Measurements from ENCODE around the gene RPS5.
"Not testable (repeated sequence)": the region's sequence is repeated elsewhere in the genome, so short reads cannot be mapped to it uniquely, and the experiment has no call there.

Gene RPS5

GRCh38 chr19:58399903-58400302 lies 12.8 kb downstream of the RPS5 start:
- no peak overlapping the region for H3K4me3 Mint-ChIP-seq
- H3K9me3 Mint-ChIP-seq = no peaks in the 10 kb centered on the region
- H3K27me3 Mint-ChIP-seq = peaks cover 44% of the 10 kb centered on the region
- peaks cover 16% of the 10 kb centered on the region for H3K36me3 Mint-ChIP-seq (ENCODE audit: low read depth)
- H3K27ac Mint-ChIP-seq = no peak overlapping the region
- H3K4me1 Mint-ChIP-seq (ENCODE audit: low read depth) = peaks cover 40% of the 10 kb centered on the region
- intact Hi-C loops (cut with micrococcal nuclease) = loop anchor here (2.0 to 10.0 kb wide), 2 partner anchors 37 to 55 kb away; partner anchors contain the start of gene ZNF497

DNA sequence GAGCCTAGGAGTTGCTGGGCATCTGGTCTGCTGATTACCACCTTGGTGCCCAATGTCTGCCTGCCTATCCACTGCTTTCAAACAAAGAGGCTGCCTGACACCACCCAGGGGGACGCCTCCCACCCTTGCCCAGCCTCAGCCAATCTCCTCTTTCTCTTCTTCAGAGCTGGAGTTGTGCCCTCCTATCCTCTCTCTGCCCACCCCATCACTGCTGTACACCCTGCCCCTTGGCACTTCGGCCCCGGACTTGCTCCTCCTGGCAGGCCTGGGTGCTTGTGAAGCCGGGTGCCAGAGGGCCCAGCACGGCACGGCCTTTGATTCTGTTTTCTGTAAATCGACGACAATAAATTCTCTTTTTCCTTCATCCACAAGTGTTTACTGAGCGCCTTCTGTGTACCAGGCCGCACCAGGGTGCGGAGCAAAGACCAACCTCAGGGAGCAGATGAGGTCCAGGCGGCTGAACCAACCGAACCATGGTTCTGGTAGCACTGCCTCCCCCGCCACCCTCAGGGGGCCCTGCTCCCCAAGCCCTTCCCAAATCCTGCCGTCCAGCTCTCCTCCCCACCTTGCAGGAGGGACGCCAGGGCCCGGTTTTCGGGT lies 13.3 kb downstream of the RPS5 start:
- Mint-ChIP-seq H3K27ac (peak overlapping the region; percentile 80), H3K9me3 (no peaks in the 10 kb centered on the region)

GRCh38 chr19:58400916-58401839 lies 14.1 kb downstream of the RPS5 start:
- Mint-ChIP-seq H3K36me3 (ENCODE audit: low read depth) (peaks cover 6% of the 10 kb centered on the region), H3K9me3 (no peaks in the 10 kb centered on the region), H3K4me3 (peak overlapping the region; percentile 85), H3K27me3 (peaks cover 31% of the 10 kb centered on the region), H3K4me1 (ENCODE audit: low read depth) (peaks cover 28% of the 10 kb centered on the region), H3K27ac (peak overlapping the region; percentile 80)
- intact Hi-C loops (cut with micrococcal nuclease) = loop anchor here (1.0 to 10.0 kb wide), 3 partner anchors 38 to 98 kb away; partner anchors contain the start of gene ZNF497

More for the DNA sequence above, 13.3 kb downstream of the RPS5 start:
- Mint-ChIP-seq H3K36me3 (ENCODE audit: low read depth) (peaks cover 11% of the 10 kb centered on the region), H3K27me3 (peaks cover 39% of the 10 kb centered on the region), H3K4me1 (ENCODE audit: low read depth) (peaks cover 36% of the 10 kb centered on the region), H3K4me3 (peak overlapping the region; percentile 85)
- intact Hi-C loops (cut with micrococcal nuclease) = loop anchor here (2.0 to 10.0 kb wide), 2 partner anchors 38 to 56 kb away; partner anchors contain the start of gene ZNF497

DNA sequence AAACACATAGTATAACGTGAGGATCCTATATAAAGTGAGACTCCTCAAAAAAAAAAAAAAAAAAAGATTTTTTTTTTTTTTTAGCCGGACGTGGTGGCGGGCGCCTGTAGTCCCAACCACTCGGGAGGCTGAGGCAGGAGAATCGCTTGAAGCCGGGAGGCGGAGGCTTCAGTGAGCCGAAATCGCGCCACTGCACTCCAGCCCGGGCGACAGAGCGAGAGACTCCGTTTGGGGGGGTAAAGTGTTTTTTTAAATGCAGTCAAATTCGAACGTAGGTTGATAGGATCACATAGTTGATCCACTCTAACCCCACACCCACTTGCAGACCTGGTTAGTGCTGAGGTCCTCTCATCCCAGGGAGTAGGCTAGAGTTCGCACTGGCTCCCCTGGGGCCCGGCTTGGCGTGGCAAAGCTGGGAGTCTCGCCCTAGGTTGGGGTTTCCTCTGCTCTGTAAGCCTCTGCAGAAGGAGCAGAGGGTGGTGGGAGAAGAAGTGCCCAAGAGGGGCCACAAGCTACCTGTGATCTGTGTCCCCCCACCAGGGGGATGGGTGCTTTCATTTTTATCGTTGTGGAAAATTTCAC lies 14.9 kb downstream of the RPS5 start:
- intact Hi-C loops (cut with micrococcal nuclease) = loop anchor here (1.0 to 10.0 kb wide), 3 partner anchors 39 to 97 kb away; partner anchors contain the start of gene ZNF497
- Mint-ChIP-seq H3K9me3 (no peaks in the 10 kb centered on the region), H3K27me3 (peaks cover 26% of the 10 kb centered on the region), H3K36me3 (ENCODE audit: low read depth) (peaks cover 6% of the 10 kb centered on the region), H3K27ac (peak overlapping the region; percentile 80), H3K4me1 (ENCODE audit: low read depth) (peaks cover 33% of the 10 kb centered on the region), H3K4me3 (peak overlapping the region; percentile 85)

DNA sequence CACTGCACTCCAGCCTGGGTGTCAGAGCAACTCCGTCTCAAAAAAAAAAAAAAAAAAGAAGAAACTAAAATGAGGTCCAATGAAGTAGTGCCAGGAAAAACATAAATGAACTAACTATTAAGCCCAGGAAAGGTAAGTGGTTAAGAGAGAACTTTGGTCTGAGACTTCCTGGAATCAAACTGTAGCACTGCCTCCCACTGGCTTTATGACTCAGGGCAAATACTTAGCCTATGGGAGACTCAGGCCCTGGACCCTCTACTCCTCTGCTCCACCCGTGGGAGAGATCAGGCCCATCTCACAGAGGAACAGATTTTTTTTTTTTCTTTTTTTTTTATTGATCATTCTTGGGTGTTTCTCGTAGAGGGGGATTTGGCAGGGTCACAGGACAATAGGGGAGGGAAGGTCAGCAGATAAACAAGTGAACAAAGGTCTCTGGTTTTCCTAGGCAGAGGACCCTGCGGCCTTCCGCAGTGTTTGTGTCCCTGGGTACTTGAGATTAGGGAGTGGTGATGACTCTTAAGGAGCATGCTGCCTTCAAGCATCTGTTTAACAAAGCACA lies 16.9 kb downstream of the RPS5 start:
- H3K27ac Mint-ChIP-seq, H3K4me3 Mint-ChIP-seq, H3K9me3 Mint-ChIP-seq: not testable (repeated sequence)
- intact Hi-C loops (cut with micrococcal nuclease) = loop anchor here (10.0 kb wide), 1 partner anchor 59 kb away; no protein-coding TSS in a partner anchor
- H3K4me1 Mint-ChIP-seq (ENCODE audit: low read depth) = peaks cover 41% of the 10 kb centered on the region
- H3K27me3 Mint-ChIP-seq = peaks cover 11% of the 10 kb centered on the region
- peaks cover 19% of the 10 kb centered on the region for H3K36me3 Mint-ChIP-seq (ENCODE audit: low read depth)

DNA sequence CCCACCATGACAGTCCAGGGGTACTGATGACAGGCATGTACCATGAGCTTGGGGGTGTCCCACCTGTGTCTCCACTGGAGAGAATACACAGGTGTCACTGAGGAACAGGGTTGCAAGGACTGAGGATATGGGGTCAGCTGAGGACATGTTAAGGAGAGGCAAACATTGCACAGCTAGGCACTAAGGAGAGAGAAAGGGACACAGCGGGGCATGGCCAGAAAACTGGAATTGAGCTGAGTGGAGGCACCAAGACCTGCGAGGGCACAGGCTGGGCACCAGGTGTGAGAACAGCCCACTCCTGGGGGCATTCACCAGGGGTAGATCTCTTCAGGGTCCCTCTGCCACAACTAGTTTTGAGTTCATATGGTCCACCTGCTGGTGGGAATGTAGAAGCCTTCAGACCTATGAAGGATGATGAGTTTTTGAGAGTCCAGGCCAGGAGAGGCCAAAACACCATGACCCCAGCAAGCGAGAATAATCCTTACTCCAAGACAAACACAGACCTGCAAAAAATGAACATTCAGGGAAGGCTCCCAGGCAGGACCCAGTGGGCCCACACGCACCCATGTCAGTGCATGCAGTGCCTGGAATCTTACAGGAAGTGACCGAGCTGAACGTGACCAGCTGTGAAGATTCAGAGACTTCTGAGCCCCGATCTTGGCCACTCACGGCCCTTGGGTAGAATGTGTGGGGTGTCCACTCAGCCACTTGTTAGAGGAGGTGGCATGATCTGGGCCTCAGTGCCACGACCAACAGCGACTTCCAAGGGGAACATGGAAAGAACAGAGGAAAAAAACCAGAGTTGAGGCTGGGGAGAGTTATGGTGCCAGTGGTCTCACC lies 20.0 kb downstream of the RPS5 start:
- peaks cover 17% of the 10 kb centered on the region for H3K36me3 Mint-ChIP-seq (ENCODE audit: low read depth)
- H3K27me3 Mint-ChIP-seq = no peaks in the 10 kb centered on the region
- H3K4me1 Mint-ChIP-seq (ENCODE audit: low read depth) = peaks cover 40% of the 10 kb centered on the region
- intact Hi-C loops (cut with micrococcal nuclease) = loop anchor here (10.0 kb wide), 1 partner anchor 62 kb away; no protein-coding TSS in a partner anchor
- H3K27ac Mint-ChIP-seq = peak overlapping the region; percentile 88
- H3K9me3 Mint-ChIP-seq = no peaks in the 10 kb centered on the region
- H3K4me3 Mint-ChIP-seq = peak overlapping the region; percentile 96

DNA sequence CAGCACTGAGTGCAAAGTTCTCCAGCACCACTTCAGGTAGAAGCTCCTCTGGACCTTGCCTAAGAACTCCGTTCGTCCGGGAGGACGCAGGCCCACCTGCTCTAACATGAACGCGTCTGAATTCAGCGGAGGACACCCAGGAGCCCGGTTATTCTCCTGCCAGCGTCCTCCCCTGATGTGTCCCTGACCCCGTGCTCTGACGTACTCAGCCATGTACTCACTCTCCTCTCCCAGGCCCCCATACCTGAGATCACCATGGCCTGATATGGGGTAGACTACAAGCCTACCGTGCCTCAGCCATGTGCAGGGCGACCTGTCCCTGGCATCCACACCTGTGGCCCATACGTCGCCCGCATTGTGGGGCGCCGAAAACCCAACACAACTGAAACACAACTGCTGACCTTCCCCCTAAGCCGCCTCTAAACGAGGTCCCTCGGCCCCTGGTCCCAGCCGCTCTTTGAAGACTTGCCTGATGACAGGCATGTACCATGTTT lies 20.6 kb downstream of the RPS5 start:
- Mint-ChIP-seq H3K9me3 (no peaks in the 10 kb centered on the region), H3K27ac (peak overlapping the region; percentile 88), H3K4me1 (ENCODE audit: low read depth) (peaks cover 40% of the 10 kb centered on the region), H3K36me3 (ENCODE audit: low read depth) (peaks cover 21% of the 10 kb centered on the region), H3K4me3 (peak overlapping the region; percentile 96), H3K27me3 (no peaks in the 10 kb centered on the region)
- intact Hi-C loops (cut with micrococcal nuclease) = loop anchor here (1.0 to 10.0 kb wide), 4 partner anchors 26 to 63 kb away; partner anchors contain the start of genes ZNF132 and ZNF837

DNA sequence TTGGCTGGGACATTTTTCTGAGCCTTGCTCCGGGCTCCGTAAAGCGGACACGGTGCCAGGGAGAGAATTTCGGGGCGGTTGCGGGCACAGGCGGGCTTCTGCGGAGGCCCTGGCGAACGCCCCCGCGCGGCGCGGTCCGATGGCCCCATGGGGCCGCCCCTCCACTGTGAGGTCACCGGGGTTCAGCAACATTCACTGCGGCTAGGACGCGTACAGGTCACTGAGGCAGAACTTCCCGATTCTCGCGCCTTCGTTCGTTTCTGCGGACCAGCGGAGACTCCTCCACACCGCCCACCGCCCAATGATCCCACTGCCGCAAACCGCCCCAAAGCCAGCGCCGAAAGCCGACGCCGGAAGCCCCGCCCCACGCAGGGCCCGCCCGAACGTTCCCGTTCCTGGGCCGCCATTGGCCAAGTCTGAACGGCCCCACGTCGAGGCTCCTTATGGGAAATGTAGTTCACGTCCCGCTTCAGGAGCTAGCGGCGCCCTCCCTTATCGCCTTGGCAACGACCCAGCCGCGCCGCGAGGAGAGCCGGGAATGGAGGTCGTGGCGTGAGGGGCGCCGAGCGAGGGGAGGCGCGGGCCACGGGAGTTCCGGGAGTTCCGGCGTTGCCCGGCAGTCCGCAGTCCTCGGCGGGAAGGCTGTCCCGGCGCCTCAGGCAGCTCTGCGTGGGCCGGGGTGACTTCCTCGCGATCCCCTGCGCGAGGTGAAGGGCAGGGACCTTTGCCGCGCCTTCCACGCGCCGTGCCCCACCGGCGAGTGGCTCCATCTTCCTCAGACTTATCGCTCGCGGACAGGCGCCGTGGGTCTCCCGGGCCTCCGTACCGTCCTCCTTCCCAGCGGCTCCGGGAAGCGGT lies 21.3 kb downstream of the RPS5 start, which contains the start of gene ZNF584:
ZNF584 (plus strand) TSS at position 498 of the 858 bp plus-strand sequence. CDS start 499 bp downstream, outside the sequence.
- H3K27me3 Mint-ChIP-seq = no peaks in the 10 kb centered on the region
- peak within 1 kb of the TSS; percentile 96 for H3K4me3 Mint-ChIP-seq
- H3K9me3 Mint-ChIP-seq = no peaks in the 10 kb centered on the region
- H3K36me3 Mint-ChIP-seq (ENCODE audit: low read depth) = peaks cover 28% of the 10 kb centered on the region
- peak within 1 kb of the TSS; percentile 88 for H3K27ac Mint-ChIP-seq
- H3K4me1 Mint-ChIP-seq (ENCODE audit: low read depth) = peaks cover 40% of the 10 kb centered on the region
- intact Hi-C loops (cut with micrococcal nuclease) = loop anchor here (1.0 to 10.0 kb wide), 4 partner anchors 27 to 64 kb away; partner anchors contain the start of genes ZNF132 and ZNF837

GRCh38 chr19:58409010-58409790 lies 22.1 kb downstream of the RPS5 start:
- H3K27me3 Mint-ChIP-seq = no peaks in the 10 kb centered on the region

DNA sequence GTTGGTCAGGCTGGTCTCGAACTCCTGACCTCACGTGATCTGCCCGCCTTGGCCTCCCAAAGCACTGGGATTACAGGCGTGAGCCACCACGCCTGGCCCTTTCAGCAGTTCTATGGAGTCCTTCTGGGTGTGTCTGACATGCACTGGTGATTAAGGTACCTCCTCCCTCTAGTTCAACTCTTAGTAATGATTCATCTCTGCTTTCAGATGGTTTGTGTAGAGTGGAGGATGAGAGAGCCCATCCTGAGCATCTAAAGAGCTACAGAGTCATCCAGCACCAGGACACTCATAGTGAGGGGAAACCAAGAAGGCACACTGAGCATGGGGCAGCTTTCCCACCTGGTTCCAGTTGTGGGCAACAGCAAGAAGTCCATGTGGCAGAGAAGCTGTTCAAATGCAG lies 29.5 kb downstream of the RPS5 start:
- Mint-ChIP-seq H3K4me3 (no peak overlapping the region), H3K27ac (no peak overlapping the region), H3K36me3 (ENCODE audit: low read depth) (peaks cover 79% of the 10 kb centered on the region)

More at GRCh38 chr19:58409010-58409790, 22.1 kb downstream of the RPS5 start:
- intact Hi-C loops (cut with micrococcal nuclease) = loop anchor here (10.0 kb wide), 1 partner anchor 64 kb away; no protein-coding TSS in a partner anchor
- peak overlapping the region; percentile 96 for H3K4me3 Mint-ChIP-seq
- no peaks in the 10 kb centered on the region for H3K9me3 Mint-ChIP-seq
- peaks cover 36% of the 10 kb centered on the region for H3K36me3 Mint-ChIP-seq (ENCODE audit: low read depth)
- H3K27ac Mint-ChIP-seq = peak overlapping the region; percentile 88
- peaks cover 35% of the 10 kb centered on the region for H3K4me1 Mint-ChIP-seq (ENCODE audit: low read depth)

DNA sequence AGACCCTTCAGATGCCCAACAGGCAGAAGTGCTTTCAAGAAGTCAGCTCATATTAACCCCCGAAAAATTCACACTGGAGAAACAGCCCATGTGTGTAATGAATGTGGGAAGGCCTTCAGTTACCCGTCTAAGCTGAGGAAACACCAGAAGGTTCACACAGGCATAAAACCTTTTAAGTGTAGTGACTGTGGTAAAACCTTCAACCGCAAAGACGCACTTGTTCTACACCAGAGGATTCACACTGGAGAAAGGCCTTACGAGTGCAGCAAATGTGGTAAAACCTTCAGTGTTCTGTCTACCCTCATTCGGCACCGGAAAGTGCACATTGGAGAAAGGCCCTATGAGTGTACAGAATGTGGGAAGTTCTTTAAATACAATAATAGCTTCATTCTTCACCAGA lies 30.0 kb downstream of the RPS5 start:
- Mint-ChIP-seq H3K36me3 (ENCODE audit: low read depth) (peaks cover 79% of the 10 kb centered on the region), H3K9me3 (peaks cover 51% of the 10 kb centered on the region), H3K27ac (no peak overlapping the region), H3K4me1 (ENCODE audit: low read depth) (no peaks in the 10 kb centered on the region), H3K27me3 (no peaks in the 10 kb centered on the region), H3K4me3 (no peak overlapping the region)
- intact Hi-C loops (cut with micrococcal nuclease) = no loop called here

More for the DNA sequence above, 29.5 kb downstream of the RPS5 start:
- H3K27me3 Mint-ChIP-seq = no peaks in the 10 kb centered on the region
- intact Hi-C loops (cut with micrococcal nuclease) = no loop called here
- peaks cover 47% of the 10 kb centered on the region for H3K9me3 Mint-ChIP-seq
- no peaks in the 10 kb centered on the region for H3K4me1 Mint-ChIP-seq (ENCODE audit: low read depth)
